Stimulated activated naive CD4-positive, alpha-beta T cell treated with Interleukin-2 at 50 U/mL for 16 hours (primary cell): ENCODE results near the gene RNF208.

ENCODE experiments used
- DNase-seq: peaks from one replicate; lab custom pipeline; 2025; lab: John Stamatoyannopoulos, UW

Gene RNF208

DNA sequence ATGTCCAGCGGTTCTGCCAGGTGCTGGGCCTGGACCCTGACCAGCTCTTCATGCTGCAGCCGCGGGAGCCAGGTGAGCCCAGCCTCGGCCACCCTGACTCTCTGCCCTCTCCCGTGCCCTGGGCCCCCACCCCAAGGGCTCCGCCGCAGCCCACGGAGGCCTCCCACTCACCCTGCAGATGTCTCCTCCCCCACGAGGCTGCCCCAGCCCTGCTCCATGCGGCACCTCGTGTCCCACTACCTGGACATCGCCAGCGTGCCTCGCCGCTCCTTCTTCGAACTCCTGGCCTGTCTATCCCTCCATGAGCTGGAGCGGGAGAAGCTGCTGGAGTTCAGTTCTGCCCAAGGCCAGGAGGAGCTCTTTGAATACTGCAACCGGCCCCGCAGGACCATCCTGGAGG, 7.4 kb downstream of the RNF208 start:
- DNase-seq = no peak

DNA sequence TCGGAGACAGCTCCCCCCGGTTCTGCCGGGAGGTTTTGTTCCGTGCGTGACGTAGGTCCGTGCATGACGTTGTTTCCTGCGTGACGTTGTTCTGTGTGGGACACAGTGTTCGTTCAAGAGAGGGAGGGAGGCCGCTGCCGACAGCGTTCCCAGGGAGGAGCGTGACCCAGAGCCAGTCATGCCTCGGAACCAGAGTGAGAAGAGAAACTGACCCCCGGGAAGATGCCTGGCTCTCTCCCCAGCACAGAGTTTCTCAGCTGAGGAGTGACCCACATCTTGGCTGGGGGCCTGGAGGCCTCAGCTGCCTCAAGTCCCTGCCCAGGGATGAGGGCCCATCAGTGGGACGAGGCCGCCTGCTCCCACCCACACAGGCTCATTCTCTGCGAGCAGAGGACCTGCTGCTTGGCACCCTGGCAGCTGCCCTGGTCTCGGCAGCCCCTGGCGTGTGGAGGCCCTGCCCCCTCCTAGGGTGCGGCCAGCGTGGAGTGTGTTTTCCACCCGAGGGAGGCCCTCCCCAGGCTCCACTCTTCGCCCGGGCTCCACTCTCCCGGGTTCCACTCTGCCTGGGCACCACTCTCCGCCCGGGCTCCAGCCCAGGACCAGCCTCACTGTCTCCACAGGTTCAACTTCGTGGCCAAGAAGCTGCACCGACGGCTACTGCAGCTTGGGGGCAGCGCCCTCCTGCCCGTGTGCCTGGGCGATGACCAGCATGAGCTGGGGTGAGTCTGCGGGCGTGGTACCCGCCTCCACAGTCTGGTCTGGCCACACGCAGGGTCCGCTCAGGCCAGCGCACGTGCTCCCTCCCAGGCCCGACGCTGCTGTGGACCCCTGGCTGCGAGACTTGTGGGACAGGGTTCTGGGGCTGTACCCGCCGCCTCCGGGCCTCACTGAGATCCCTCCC, 8.6 kb downstream of the RNF208 start:
- no peak for DNase-seq

DNA sequence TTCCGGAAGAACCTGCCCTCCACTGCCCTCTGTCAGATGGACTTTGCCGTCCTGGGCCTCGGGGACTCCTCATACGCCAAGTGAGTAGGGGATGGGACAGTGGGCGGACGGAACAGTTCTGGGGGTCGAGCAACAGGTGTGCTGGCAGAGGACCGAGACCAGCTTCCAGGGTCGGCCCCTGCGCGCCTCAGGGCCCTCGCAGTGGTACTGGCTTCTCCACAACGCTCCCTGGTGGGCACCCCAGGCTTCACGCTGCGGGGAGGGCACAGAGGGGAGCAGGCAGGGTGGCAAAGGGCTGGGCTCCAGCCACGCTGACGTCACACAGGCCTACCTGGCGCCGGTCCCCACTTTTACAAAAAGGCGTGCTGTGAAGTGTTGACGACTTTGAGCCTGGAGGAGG, 9.5 kb downstream of the RNF208 start:
- no peak for DNase-seq

DNA sequence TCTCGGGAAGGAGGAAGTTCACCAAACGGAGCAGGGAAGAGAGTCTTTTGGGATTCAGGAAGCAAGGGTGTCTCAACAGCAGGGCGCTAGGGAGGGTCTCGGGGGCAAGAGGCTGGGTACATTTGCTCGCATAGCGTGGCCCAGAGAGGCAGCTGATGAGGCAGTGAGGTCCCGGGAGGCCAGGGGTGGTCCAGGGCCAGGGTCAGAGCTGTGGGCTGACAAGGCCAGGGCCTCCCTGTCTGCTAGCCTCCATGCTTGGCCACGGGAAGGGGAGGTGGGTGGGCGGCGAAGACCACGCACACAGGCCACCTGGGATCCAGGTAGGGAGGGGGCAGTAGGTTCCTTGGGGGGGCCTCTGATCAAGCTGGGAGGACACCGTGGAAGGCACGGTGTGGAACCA, 10.5 kb downstream of the RNF208 start:
- DNase-seq = no peak

DNA sequence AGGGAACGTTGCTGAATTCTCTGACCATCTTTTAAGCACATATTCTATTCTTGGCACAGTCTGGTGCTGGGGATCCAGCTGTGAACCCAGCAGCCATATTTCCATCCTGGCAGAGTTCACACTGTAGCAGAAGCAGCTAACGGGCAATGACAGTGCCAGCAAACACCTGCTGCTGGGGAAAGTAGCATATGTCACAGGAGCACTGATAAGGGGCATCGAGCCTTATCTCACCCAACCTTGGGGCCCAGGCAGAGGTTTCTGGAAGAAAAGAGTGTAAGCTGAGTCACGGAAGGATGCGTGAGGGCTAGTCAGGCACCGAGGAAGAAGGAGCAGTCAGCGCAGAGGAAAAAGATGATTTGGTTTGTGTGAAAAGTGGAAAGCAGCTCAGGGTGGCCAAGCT, 15.4 kb downstream of the RNF208 start:
- no peak for DNase-seq

DNA sequence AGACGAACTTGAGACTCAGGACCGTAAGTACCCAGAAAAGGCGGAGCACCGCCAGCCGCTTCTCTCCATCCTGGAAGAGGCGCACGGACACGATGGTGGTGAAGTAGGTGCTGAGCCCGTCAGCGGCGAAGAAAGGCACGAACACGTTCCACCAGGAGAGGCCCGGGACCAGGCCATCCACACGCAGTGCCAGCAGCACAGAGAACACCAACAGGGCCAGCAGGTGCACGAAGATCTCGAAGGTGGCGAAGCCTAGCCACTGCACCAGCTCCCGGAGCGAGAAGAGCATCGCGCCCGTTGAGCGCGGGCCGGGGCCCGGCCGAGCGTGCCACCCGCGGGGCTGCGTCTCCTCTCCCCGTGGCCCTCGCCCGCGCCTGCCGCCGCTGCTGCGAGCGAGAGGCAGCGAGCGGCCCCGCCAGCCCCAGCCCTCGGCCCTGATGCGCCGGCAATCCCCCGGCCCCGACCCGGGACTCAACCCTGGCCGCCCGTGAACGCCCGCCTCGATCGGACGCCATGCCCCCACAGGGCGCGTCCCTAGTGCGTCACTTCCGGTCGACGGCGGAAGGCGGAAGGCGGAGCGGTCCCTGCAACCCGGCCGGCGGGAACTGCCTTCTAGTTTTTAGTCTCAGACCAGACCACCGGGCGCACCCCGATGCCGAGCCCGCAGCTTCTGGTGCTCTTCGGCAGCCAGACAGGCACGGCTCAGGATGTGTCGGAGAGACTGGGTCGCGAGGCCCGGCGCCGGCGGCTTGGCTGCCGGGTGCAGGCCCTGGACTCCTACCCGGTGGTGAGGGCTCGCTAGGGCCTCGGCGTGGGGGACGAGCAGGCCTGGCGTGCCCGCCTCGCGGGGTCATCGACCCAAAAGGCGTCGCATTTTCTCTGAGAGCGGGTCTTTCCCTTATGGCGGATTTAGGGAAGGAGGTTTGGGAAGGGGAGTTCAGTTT, 16.6 kb downstream of the RNF208 start, which contains the start of the genes NDOR1 and TMEM203:
Gene NDOR1, plus strand, starts transcription at position 575 of the 944 bp plus-strand sequence. Its CDS starts 78 bp downstream, at position 653.
Gene TMEM203, minus strand, starts transcription at position 523 of the 944 bp plus-strand sequence. Its CDS starts 234 bp downstream, at position 289.
- peak; percentile 92 for DNase-seq

DNA sequence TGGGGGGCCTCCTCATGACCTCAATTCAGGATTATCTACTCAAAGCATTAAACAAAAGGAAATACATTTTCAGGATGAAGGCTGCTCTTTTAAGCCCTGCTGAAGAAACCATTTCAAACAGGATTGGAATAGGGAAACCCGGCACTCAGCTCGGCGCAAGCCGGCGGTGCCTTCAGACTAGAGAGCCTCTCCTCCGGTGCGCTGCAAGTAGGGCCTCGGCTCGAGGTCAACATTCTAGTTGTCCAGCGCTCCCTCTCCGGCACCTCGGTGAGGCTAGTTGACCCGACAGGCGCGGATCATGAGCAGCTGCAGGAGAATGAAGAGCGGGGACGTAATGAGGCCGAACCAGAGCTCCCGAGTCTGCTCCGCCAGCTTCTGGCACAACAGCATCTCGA, 17.3 kb downstream of the RNF208 start:
- DNase-seq = no peak

DNA sequence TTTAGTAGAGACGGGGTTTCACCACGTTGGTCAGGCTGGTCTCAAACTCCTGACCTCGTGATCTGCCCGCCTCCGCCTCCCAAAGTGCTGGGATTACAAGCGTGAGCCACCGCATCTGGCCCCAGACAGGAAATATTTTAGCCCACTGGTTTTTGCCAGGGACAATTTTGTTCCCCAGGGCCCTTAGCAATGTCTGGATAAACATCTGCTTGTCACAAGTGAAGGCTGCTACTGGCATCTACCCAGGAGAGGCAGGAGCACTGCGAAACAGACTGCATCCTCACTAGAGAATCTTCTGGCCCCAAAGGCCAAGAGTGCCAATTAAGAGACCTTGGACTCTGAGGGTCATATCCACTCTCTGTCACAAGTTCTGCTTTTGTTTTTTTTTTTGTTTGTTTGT, 19.1 kb downstream of the RNF208 start:
- no peak for DNase-seq

DNA sequence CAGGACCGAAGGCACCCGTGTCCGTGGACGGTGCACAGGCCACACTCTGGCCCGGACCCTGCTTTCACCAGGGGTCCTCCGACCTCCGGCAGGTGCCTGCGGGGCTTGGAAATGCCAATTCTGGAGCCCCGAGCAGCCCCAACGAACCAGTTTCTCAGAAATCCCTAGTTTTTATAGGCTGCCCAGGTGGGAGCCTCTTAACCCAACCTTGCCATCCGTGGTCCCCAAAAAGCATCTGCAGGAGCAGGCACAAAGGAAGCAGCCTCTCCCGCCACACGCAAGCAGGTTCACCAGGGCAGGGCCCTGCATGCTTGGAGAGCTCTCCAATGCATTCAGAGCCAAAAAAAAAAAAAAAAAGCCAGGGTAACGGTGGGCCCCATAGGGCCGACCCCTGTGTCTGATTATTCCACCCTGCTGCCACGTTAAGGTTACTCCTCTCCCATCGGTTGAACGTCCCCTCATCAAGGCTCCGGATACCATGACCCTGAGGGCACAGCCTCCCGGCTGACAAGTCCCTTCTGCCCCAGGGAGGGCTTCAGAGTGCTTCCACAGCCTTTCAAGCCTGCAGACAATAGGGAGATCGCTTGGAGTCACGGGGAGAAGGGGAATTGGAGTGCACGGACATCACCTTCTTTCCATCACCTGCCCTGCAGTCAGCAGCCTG, 20.7 kb downstream of the RNF208 start:
- no peak for DNase-seq

DNA sequence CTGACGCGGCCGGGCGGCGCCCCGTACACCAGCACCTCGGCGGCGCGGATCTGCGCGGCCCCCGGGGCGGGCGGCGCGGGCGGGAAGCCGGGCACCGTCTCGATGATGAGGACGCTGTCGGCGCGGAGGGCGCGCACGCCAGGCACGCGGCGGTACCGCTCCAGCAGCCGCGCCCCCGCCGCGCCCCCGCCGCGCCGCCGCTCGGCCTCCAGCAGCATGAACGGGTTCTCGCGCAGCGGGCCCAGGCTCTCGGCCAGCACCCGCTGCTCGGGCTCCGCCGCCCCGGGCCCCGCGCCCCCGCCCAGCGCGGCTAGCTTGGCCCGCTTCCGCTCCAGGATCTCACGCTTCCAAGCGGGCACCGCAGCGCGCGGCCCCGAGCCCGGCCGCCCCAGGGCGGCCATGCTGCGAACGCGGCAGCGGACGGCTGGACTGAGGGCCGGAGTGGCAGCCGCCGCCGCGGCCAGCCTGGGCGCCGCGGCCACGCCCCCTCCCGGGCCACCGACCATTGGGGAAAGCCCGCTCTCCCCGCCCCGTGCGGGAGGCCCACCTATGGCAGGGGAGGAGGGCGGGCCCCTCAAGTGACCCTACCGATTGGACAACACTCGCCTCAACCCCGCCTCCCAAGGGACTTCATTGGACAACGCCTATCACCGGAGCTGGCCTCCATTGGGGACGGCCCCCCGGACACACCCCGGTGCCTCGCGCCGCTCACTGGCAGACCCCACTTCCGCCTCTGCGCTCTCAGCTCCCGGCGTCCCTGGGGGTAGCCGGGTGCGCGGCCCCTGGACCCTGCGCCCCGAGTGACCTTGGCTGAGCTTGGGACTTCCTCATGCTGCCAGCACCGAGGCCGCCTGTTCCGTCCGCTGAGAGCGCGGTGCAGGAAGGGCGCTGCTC, 21.5 kb downstream of the RNF208 start, which contains the start of gene TPRN:
Gene TPRN, minus strand, starts transcription at position 431 of the 894 bp plus-strand sequence. Its CDS starts 30 bp downstream, at position 401.
- peak; percentile 99 for DNase-seq

DNA sequence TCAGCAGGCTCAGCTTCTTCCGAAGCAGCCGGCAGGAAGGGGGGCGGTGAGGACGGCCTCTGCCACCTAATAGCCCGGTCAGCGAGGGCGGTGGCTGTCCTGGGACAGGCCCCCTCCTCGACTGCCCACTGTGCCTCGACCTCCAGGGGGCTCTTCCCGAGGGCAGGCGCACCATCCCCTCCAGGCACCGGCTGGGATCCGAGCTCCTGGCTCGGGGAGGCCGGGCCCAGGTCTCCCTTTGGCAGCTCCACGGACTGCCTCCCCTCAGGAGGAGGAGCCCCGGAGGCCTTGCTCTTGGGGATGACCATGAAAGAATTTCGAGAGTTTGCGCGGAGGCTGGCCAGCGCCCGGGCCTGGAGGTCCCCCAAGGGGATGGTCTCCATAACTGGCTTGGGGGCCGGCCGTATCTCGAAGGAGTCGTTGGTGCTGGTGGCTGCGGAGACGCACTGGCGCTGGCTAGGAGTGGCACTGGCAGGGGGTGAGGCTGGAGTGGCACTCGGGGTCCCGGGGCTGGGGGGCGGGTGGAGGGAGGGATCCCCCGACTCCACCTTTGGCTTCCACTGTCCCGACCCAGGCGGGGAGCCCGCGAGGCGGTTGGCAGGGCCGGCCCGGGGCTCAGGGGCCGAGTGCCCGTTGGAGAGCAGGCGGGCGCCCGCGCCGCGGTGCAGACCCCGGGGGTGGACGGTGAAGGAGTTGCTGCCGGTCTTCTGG, 22.5 kb downstream of the RNF208 start:
- DNase-seq = no peak

DNA sequence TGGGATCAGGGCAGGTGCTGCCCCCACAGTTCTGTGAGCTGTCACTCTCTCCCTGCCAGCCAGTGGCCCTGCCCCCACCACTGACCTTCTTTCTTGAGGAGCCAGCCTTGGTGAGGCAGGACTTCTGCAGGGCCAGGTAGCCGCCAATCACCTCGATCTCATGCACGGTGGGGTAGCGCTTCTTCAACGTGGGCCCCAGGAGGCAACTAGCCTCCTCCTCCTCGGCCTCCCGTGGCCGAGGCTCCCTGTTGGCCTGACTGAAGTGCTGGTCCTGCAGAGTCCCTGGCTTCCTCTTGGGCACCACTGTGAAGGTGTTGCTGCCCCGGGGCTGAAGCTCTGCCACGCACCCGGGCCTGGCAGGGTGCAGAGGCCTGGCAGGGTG, 23.1 kb downstream of the RNF208 start:
- DNase-seq = no peak

DNA sequence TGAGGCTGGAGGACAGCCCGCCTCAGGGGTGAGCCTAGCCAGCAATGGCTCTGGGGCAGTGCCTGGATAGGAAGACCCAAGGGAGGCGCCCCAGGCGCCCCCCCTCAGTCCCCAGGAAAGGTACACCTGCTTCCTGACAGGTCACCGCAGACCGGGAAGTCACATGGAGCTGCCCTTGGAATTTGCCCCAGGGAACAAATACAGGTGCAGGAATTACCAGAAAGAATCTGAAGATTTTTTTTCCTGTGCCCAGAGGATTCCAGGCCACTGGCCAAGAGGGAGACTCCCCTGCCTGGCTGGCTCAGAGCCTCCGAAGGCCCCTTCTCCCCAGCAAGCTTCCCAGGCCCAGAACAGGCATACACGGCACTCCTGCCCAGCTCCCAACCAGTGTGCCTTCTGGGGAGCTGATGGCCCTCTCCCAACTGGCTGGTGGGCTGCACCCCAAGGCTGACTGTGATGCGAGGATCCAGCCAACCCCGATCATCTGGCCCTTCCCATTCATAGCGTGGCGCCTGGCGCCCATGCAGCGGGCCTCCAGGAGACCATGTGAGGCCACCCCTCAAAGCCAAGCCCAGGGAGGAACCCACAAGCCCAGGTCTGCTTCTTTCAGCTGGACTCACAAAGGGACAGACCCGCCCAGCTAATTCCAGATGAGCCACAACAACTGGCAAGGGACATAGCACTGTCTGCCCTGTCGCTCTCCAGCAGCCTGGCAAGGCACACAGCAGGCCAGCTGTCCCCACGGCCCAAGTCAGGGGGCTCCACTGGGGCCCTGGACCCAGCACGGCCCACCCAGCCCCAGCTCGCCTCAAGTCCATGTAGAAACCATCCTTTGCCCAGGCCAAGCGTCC, 23.8 kb downstream of the RNF208 start:
- DNase-seq = no peak

DNA sequence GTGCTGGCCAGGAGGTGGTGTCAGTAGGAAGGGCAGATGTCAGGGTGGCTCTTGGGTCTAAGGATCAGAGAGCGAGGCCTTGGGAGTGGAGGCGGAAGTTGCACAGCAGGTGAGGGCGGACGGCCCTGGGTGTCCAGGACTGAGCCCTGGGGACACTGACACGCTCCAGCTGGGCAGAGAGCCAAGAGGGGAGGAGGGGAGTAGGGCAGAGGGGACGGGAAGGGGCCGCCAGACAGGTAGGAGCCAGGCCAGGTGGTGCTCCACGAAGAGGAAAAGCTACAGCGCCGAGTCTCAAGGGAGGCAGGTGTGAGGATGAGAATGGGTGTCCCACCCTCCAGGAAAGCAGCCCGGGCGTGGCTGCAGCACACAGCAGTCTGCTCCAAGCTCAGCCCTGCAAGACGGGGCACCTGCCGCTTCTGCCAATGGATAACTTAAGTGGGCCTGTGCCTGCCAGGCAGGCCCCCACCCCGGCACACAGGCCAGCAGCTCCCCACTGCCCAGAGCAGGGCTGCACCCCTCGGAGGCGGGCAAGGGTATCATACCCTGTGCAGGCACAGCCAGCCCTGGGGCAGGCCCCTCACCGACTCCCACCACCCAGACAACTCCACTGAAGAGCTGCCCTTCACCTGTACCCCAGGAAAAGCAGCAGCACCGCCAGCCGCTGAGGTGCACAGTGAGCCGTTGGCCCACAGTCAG, 26.4 kb downstream of the RNF208 start:
- no peak for DNase-seq

DNA sequence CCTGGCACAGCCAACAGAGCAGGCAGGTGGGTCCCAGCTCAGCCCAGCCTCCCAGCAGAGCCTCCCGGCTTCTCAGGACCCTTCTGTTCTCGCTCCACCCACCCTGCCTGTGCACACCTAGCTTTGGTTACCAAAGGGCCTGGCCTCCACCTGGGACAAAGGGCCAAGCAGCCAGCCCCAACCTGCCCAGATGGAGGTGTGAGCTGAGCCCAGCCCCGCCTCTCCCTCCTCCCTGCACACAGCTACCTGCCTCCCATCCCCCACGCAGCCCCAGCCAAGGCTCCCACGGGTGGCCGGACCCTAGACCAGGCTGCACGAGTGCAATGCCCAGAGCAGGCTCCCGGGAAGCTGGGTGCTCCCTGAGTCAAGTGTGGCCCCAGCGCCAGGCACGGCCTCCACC, 27.1 kb downstream of the RNF208 start:
- DNase-seq = no peak

DNA sequence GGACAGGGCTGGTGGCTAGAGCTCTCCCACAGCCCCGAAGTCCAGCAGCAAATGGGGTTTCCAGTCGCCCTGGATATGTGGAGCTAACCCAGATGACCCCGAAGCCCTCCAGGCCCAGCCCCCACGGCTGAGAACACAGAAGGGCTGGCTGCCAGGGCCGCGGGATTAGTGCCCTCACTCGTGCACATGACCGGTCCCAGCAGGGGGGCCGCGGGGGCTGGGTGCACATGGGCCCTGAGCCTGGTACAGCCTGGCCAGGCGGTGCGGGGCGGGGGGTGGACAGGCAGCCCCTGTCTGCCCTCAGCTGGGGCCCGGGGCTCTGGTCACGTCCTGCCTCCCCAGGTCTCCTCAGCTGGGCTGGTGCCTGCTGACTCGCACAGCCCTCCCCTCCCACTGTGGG, 27.7 kb downstream of the RNF208 start:
- DNase-seq = no peak

DNA sequence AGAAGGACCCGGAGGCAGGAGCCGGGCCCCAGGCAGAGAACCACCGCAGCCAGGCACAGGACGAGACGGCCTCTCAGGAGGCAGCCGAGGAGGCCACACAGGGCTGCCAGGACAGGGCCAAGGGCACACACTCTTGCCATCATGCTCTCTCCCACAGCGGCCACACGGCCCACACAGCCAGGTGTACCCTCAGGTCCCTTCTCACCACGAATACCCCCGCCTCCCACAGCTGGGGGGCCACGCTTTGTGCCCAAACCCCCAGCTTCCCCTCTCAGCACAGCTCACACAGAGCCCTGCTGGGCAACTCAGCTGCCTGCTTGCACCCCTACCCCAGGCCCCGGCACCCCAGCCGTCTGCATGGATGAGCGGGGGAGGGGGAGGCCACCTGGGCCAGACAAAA, 28.3 kb downstream of the RNF208 start:
- no peak for DNase-seq

DNA sequence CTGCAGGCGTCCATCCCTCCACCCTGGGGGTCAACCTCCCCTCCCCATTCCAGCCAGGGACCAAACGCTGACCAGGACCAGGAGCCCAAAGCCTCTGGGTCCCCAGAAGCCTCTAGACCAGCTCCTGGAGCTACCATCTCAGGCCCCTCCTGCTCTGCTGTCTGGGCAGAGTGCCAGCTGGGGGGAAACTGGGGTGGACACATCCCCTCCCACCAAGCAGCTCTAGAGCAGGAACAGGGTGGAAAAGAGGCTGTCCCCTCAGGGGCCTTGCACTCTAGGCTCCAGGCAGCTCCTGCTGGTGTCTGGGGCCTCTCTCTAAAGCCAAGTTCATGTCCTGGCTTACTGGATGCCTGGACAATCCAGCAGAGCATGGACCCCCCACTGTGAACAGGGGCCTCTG, 29.2 kb downstream of the RNF208 start:
- DNase-seq = no peak

DNA sequence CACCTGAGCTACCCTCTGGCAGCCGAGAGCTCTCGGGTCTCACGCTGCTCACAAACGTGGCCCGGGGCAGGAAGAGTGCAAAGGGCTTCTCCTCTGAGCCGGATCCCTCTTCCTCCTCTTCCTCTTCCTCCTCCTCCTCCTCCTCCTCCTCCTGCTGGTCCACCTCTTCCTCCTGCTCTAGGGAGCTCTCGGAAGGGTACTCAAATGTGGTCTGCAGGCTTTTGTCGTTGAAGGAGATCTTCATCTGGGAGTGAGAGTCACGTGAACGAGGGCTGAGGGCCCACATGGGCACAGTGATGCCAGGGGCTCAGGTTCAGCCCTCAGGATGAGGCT, 29.6 kb downstream of the RNF208 start:
- DNase-seq = no peak
